ENCODE data around the gene METTL21A. TPM values are rescaled to one million over a fixed set of nuclear protein-coding genes. Genes with fewer than 3 reads are reported as not detected.

METTL21A gene
- total and polyA plus RNA-seq, 4 donors, result 10.3 to 19.8 (median 14.5) TPM

DNA sequence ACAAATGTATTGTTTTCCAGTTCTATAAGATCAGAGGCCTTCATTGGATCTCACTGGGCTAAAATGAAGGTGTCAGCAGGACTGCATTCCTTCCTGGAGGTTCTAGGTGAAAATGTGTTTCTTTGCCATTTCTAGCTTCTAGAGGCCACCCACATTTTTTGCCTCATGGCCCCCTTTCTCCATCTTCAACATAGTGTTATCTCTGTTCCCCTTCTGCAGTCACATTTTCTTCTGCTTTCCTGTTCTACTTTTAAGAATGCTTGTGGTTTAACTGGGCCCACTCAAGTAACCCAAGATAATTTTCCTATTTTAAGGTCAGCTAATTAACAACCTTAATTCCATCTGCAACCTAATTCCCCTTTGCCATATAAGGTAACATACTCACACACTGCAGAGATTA, 36.1 kb downstream of the METTL21A start:
- H3K36me3 ChIP-seq (ENCODE audit: control insufficient read depth in 4 of 4, insufficient read depth in 4 of 4, low read length in 4 of 4), result peaks cover 9 to 54% (median 25%) of the 10 kb centered on the region in 4 donors
- H3K9ac ChIP-seq (ENCODE audit: insufficient read depth in 1 of 2, low read length in 2 of 2), result no peak overlapping the region
- no peaks in the 10 kb centered on the region for H3K27me3 ChIP-seq (ENCODE audit: control insufficient read depth in 3 of 3, insufficient read depth in 3 of 3, low read length in 2 of 3)
- no peak for ATAC-seq (ENCODE audit: insufficient read depth, low FRiP score)
- no peak for DNase-seq
- H3K9me3 ChIP-seq (ENCODE audit: control insufficient read depth in 4 of 4, insufficient read depth in 3 of 4, low read length in 3 of 4), result peaks cover 0 to 3% (median 0%) of the 10 kb centered on the region in 4 donors
- TF ChIP-seq, protein P1, sequence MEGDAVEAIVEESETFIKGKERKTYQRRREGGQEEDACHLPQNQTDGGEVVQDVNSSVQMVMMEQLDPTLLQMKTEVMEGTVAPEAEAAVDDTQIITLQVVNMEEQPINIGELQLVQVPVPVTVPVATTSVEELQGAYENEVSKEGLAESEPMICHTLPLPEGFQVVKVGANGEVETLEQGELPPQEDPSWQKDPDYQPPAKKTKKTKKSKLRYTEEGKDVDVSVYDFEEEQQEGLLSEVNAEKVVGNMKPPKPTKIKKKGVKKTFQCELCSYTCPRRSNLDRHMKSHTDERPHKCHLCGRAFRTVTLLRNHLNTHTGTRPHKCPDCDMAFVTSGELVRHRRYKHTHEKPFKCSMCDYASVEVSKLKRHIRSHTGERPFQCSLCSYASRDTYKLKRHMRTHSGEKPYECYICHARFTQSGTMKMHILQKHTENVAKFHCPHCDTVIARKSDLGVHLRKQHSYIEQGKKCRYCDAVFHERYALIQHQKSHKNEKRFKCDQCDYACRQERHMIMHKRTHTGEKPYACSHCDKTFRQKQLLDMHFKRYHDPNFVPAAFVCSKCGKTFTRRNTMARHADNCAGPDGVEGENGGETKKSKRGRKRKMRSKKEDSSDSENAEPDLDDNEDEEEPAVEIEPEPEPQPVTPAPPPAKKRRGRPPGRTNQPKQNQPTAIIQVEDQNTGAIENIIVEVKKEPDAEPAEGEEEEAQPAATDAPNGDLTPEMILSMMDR (IDR thresholded peaks at IDR 0.05; ENCODE audit: control extremely low read depth, extremely low read depth), result no peak
- H3K4me1 ChIP-seq (ENCODE audit: control insufficient read depth in 5 of 5, insufficient read depth in 5 of 5, low read length in 5 of 5), result no peaks in the 10 kb centered on the region
- no peak overlapping the region for H3K27ac ChIP-seq (ENCODE audit: low read depth in 1 of 2, low read length in 1 of 2)
- no peak overlapping the region for H3K4me3 ChIP-seq

- TF ChIP-seq, protein P1 (IDR thresholded peaks at IDR 0.05; ENCODE audit: control extremely low read depth, extremely low read depth), result no peak
- Histone ChIP-seq H3K27ac (ENCODE audit: low read depth in 1 of 2, low read length in 1 of 2) (no peak overlapping the region), H3K27me3 (ENCODE audit: control insufficient read depth in 3 of 3, insufficient read depth in 3 of 3, low read length in 2 of 3) (no peaks in the 10 kb centered on the region), H3K36me3 (ENCODE audit: control insufficient read depth in 4 of 4, insufficient read depth in 4 of 4, low read length in 4 of 4) (peaks cover 8 to 47% (median 26%) of the 10 kb centered on the region in 4 donors), H3K4me1 (ENCODE audit: control insufficient read depth in 5 of 5, insufficient read depth in 5 of 5, low read length in 5 of 5) (no peaks in the 10 kb centered on the region), H3K9ac (ENCODE audit: insufficient read depth in 1 of 2, low read length in 2 of 2) (no peak overlapping the region), H3K9me3 (ENCODE audit: control insufficient read depth in 4 of 4, insufficient read depth in 3 of 4, low read length in 3 of 4) (peaks cover 0 to 3% (median 0%) of the 10 kb centered on the region in 4 donors), H3K4me3 (no peak overlapping the region)
- 95 to 96% methylated on average over 7 of the region's 7 CpGs for WGBS, 2 donors
- DNase-seq, result no peak
- ATAC-seq (ENCODE audit: insufficient read depth, low FRiP score), result no peak
Observed at GRCh38 chr2:207587305-207587704, 37.9 kb downstream of the METTL21A start.

DNA sequence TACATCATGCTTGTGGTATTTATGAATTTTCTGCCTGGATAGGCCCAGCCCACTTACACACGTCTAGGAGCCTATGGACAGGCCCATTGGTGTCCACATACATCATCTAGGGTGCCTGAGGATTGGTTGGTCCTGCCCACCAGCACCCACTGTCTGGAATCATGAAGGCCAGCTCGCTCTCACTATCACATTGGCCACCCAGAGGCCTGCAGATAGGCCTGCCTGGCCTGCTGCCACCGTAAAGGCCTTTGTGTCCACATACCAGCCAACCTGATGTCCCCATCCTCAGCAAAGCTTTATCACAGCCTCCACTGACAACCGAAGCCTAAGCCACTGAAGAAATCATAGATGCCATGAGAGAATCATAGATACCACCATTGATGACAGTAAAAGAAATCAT, 40.2 kb downstream of the METTL21A start:
- TF ChIP-seq, protein P1 (IDR thresholded peaks at IDR 0.05; ENCODE audit: control extremely low read depth, extremely low read depth), result no peak
- Histone ChIP-seq H3K36me3 (ENCODE audit: control insufficient read depth in 4 of 4, insufficient read depth in 4 of 4, low read length in 4 of 4) (peaks cover 8 to 57% (median 34%) of the 10 kb centered on the region in 4 donors), H3K27me3 (ENCODE audit: control insufficient read depth in 3 of 3, insufficient read depth in 3 of 3, low read length in 2 of 3) (no peaks in the 10 kb centered on the region), H3K9ac (ENCODE audit: insufficient read depth in 1 of 2, low read length in 2 of 2) (no peak overlapping the region), H3K4me1 (ENCODE audit: control insufficient read depth in 5 of 5, insufficient read depth in 5 of 5, low read length in 5 of 5) (no peaks in the 10 kb centered on the region), H3K4me3 (no peak overlapping the region), H3K27ac (ENCODE audit: low read depth in 1 of 2, low read length in 1 of 2) (no peak overlapping the region), H3K9me3 (ENCODE audit: control insufficient read depth in 4 of 4, insufficient read depth in 3 of 4, low read length in 3 of 4) (no peaks in the 10 kb centered on the region)
- no peak for DNase-seq
- ATAC-seq (ENCODE audit: insufficient read depth, low FRiP score), result no peak
- WGBS, 2 donors, result 97 to 99% methylated on average over 4 of the region's 4 CpGs

DNA sequence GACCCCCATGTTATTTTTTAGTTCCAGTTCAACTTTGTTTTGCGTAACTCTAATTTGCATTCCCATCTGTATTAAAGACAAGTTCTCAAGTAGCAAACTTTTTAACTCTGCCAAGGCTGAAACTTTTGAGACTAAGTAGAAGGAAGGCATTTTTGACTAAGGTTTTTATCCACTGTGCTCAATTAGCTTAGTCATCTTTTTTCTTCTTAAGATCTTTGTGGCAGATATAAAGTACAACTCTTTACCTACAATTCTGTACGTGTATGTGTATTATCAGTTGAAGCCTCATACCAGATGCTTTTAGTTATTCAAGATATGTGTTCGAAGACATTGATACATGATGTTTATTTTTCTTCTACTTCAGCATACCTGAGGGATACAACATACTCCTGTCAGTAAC, 53.8 kb downstream of the METTL21A start:
- Histone ChIP-seq H3K9me3 (ENCODE audit: control insufficient read depth in 4 of 4, insufficient read depth in 3 of 4, low read length in 3 of 4) (no peaks in the 10 kb centered on the region), H3K27ac (ENCODE audit: low read depth in 1 of 2, low read length in 1 of 2) (no peak overlapping the region), H3K4me1 (ENCODE audit: control insufficient read depth in 5 of 5, insufficient read depth in 5 of 5, low read length in 5 of 5) (no peaks in the 10 kb centered on the region), H3K36me3 (ENCODE audit: control insufficient read depth in 4 of 4, insufficient read depth in 4 of 4, low read length in 4 of 4) (peaks cover 6 to 42% (median 24%) of the 10 kb centered on the region in 4 donors), H3K9ac (ENCODE audit: insufficient read depth in 1 of 2, low read length in 2 of 2) (no peak overlapping the region), H3K27me3 (ENCODE audit: control insufficient read depth in 3 of 3, insufficient read depth in 3 of 3, low read length in 2 of 3) (no peaks in the 10 kb centered on the region), H3K4me3 (no peak overlapping the region)
- ATAC-seq (ENCODE audit: insufficient read depth, low FRiP score), result no peak
- DNase-seq, result no peak
- TF ChIP-seq, protein P1 (IDR thresholded peaks at IDR 0.05; ENCODE audit: control extremely low read depth, extremely low read depth), result no peak
- 88 to 92% methylated on average over 3 of the region's 3 CpGs for WGBS, 2 donors
